Measurements from ENCODE around the gene KCTD20. TPM values are rescaled to one million over a fixed set of nuclear protein-coding genes. Genes with fewer than 3 reads are reported as not detected.

Gene KCTD20
- total and polyA plus RNA-seq, 2 of the 13 experiments (the other 11 are each of a cell fraction or from before 2014, with no cell fraction given) = 52.7 to 67.1 TPM

- intact Hi-C loops (cut with micrococcal nuclease; ENCODE audit: unreplicated experiment) (no loop called here), in situ Hi-C loops (cut with HindIII; ENCODE audit: extremely low pct_ligation_motif_present, low pct_unique_long_range_greater_than_20kb) (no loop called here)
- peaks cover 38% of the 10 kb centered on the region for H4K20me1 ChIP-seq (ENCODE audit: insufficient read depth, low read length)
- H3K27ac ChIP-seq (ENCODE audit: extremely low read length, insufficient read depth, low read length) = no peak overlapping the region
- POLR2A ChIA-PET = interaction anchor here (1.2 to 1.4 kb wide), 3 partner anchors 10 to 36 kb away, joined by 3 to 4 read pairs (median 4); partner anchors contain the start of genes KCTD20 and PXT1
- BruUV-seq (replicated peaks) = no TSS peak
- peak; percentile 45 for DNase-seq (ENCODE audit: low spot score)
- H3K4me1 ChIP-seq (ENCODE audit: insufficient read depth, low read length) = peaks cover 11% of the 10 kb centered on the region
- peak; percentile 75 for FAIRE-seq
- H3K36me3 ChIP-seq (replicated peaks in 1 of 2; ENCODE audit: control insufficient read depth in 1 of 2, insufficient read depth in 2 of 2, low read length in 2 of 2) = peaks cover 1 to 5% of the 10 kb centered on the region in 2 experiments; a peak in 3 of 5 replicates
- CTCF ChIA-PET (ENCODE audit: low intra/inter-chr PET ratio, low total read pairs) = no interaction called here
- H3K4me2 ChIP-seq (ENCODE audit: low read depth, low read length) = no peak overlapping the region
- H3K4me3 ChIP-seq (replicated peaks in 1 of 3; ENCODE audit: insufficient read depth in 1 of 3, low read depth in 2 of 3, low read length in 3 of 3) = no peak overlapping the region
- H3K9me3 ChIP-seq (ENCODE audit: low read length) = no peaks in the 10 kb centered on the region
- no peak overlapping the region for H3K9ac ChIP-seq (ENCODE audit: insufficient read depth, low read depth, low read length)
- peaks cover 83% of the 10 kb centered on the region for H3K79me2 ChIP-seq (ENCODE audit: insufficient read depth, low read length)
- no peak overlapping the region for H2AFZ ChIP-seq (ENCODE audit: low read length)
- peak; percentile 46; the same call in 2 of the 3 replicates for ATAC-seq
- H3K27me3 ChIP-seq (ENCODE audit: control insufficient read depth in 1 of 2, insufficient read depth in 2 of 2, low read length in 2 of 2) = no peaks in the 10 kb centered on the region
- TF ChIP-seq HMG20A (CRISPR knock-in tag; IDR thresholded peaks at IDR 0.05; ENCODE audit: borderline replicate concordance) (peak; percentile 90), UBTF (CRISPR knock-in tag; IDR thresholded peaks at IDR 0.05) (no peak), RBM39 (IDR thresholded peaks at IDR 0.05; ENCODE audit: low read depth, low read length, poor library complexity, severe bottlenecking) (no peak), KDM4B (CRISPR knock-in tag; IDR thresholded peaks at IDR 0.05) (no peak), NR2F2 (IDR thresholded peaks at IDR 0.05; ENCODE audit: borderline replicate concordance, low read depth) (peak; percentile 84), TFDP2 (CRISPR knock-in tag; IDR thresholded peaks at IDR 0.05) (no peak), RCOR2 (CRISPR knock-in tag; IDR thresholded peaks at IDR 0.05) (peak; percentile 61; the same call in 1 of the 2 replicates), HHEX (CRISPR knock-in tag; IDR thresholded peaks at IDR 0.05) (peak; percentile 76), ATF7-NPFF (CRISPR knock-in tag; IDR thresholded peaks at IDR 0.05; ENCODE audit: low read depth) (no peak), ZNF609 (CRISPR knock-in tag; IDR thresholded peaks at IDR 0.05; ENCODE audit: borderline replicate concordance) (peak; percentile 56; the same call in 1 of the 2 replicates), HNF4A (CRISPR knock-in tag; IDR thresholded peaks at IDR 0.05) (peak; percentile 73), SOX5 (CRISPR knock-in tag; IDR thresholded peaks at IDR 0.05; ENCODE audit: borderline replicate concordance) (0 out of 2 replicates have a peak, but pooled peaks have one; percentile 9), ZBTB42 (CRISPR knock-in tag; IDR thresholded peaks at IDR 0.05) (no peak)
- TF ChIP-seq, protein P1, sequence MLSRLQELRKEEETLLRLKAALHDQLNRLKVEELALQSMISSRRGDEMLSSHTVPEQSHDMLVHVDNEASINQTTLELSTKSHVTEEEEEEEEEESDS (CRISPR knock-in tag; IDR thresholded peaks at IDR 0.05; ENCODE audit: borderline replicate concordance) = no peak
- TF ChIP-seq, protein P2, sequence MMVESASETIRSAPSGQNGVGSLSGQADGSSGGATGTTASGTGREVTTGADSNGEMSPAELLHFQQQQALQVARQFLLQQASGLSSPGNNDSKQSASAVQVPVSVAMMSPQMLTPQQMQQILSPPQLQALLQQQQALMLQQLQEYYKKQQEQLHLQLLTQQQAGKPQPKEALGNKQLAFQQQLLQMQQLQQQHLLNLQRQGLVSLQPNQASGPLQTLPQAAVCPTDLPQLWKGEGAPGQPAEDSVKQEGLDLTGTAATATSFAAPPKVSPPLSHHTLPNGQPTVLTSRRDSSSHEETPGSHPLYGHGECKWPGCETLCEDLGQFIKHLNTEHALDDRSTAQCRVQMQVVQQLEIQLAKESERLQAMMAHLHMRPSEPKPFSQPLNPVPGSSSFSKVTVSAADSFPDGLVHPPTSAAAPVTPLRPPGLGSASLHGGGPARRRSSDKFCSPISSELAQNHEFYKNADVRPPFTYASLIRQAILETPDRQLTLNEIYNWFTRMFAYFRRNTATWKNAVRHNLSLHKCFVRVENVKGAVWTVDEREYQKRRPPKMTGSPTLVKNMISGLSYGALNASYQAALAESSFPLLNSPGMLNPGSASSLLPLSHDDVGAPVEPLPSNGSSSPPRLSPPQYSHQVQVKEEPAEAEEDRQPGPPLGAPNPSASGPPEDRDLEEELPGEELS (CRISPR knock-in tag; IDR thresholded peaks at IDR 0.05) = peak; percentile 56
Observed at GRCh38 chr6:36459501-36459900, 16.7 kb downstream of the KCTD20 start.

All from HepG2 (cell line).